Vagina (tissue), 2 donors: ENCODE data around the gene FAM124A. TPM values are rescaled to one million over a fixed set of nuclear protein-coding genes. Genes with fewer than 3 reads are reported as not detected.

Experiments
- DNase-seq, 2 donors: peaks; one replicate each; pipeline ENCODE4 v3.0.0-alpha.2; 2017; ENCODE audit errors: extremely low spot score in 2 of 2
- H3K27ac ChIP-seq: fragments of 200-600 bp; sonication (generic); one replicate; pipeline ENCODE4 v1.5.1; 2019
- H3K27me3 ChIP-seq: fragments of 200-600 bp; sonication (generic); one replicate; pipeline ENCODE4 v1.5.1; 2019
- H3K36me3 ChIP-seq, 2 donors: fragments of 200-600 bp; sonication (generic); one replicate each; pipeline ENCODE4 v1.5.1; 2017 to 2019
- H3K4me1 ChIP-seq: fragments of 200-600 bp; sonication (generic); one replicate; pipeline ENCODE4 v1.5.1; 2019
- H3K4me3 ChIP-seq, 2 donors: fragments of 200-600 bp; sonication (generic); 1 replicate in 1 of 2; 2 replicates in 1 of 2; pipeline ENCODE4 v1.5.1; 2016 to 2019
- H3K9me3 ChIP-seq: fragments of 200-600 bp; sonication (generic); one replicate; pipeline ENCODE4 v1.5.1; 2019
- POLR2A ChIP-seq, 2 donors: fragments of 450-650 bp; IDR thresholded peaks; one replicate each; pipeline ENCODE4 v1.6.1; 2017; ENCODE audit warnings: antibody characterized with exemption in 2 of 2, mild to moderate bottlenecking in 2 of 2, moderate library complexity in 2 of 2
- POLR2AphosphoS5 ChIP-seq, 2 donors: sonication (generic); formaldehyde crosslinking; IDR thresholded peaks; one replicate each; pipeline ENCODE4 v1.9.0; 2017; ENCODE audit warnings: antibody characterized with exemption in 2 of 2, mild to moderate bottlenecking in 2 of 2, low read depth in 1 of 2; ENCODE audit not compliant: insufficient read depth in 1 of 2
- intact Hi-C: fragments of 100-400 bp; cut with DNase I; formaldehyde crosslinking; loops from one replicate; pipeline ENCODE4 v1.15.1; 2023
- total RNA-seq: library from RNA; depleted of rRNA; stranded (reverse); fragments of >200 nt; gene quantifications from one replicate; pipeline ENCODE4 v1.2.3, GENCODE V29; 2016
- TF ChIP-seq, protein P1 (sequence below), 3 experiments: fragments of 450-650 bp in 2 of 3; fragments of 200-600 bp in 1 of 3; sonication (generic) in 1 of 3; IDR thresholded peaks; one replicate each; pipeline ENCODE4 v1.5.1; 2017 to 2019; ENCODE audit warnings: antibody characterized with exemption in 3 of 3, mild to moderate bottlenecking in 2 of 3, moderate library complexity in 2 of 3

The FAM124A gene
- total RNA-seq, 1 donor from 2014 or later: 5.4 TPM

GRCh38 chr13:51291341-51291740 lies 69.1 kb downstream of the FAM124A start:
- H3K27ac ChIP-seq: no peak overlapping the region
- no peak for DNase-seq
- intact Hi-C loops: no loop called here
- H3K4me1 ChIP-seq: no peaks in the 10 kb centered on the region
- TF ChIP-seq, protein P1, sequence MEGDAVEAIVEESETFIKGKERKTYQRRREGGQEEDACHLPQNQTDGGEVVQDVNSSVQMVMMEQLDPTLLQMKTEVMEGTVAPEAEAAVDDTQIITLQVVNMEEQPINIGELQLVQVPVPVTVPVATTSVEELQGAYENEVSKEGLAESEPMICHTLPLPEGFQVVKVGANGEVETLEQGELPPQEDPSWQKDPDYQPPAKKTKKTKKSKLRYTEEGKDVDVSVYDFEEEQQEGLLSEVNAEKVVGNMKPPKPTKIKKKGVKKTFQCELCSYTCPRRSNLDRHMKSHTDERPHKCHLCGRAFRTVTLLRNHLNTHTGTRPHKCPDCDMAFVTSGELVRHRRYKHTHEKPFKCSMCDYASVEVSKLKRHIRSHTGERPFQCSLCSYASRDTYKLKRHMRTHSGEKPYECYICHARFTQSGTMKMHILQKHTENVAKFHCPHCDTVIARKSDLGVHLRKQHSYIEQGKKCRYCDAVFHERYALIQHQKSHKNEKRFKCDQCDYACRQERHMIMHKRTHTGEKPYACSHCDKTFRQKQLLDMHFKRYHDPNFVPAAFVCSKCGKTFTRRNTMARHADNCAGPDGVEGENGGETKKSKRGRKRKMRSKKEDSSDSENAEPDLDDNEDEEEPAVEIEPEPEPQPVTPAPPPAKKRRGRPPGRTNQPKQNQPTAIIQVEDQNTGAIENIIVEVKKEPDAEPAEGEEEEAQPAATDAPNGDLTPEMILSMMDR (IDR thresholded peaks at IDR 0.05): no peak
- TF ChIP-seq POLR2AphosphoS5 (IDR thresholded peaks at IDR 0.05; ENCODE audit: insufficient read depth in 1 of 2, low read depth in 1 of 2): no peak
- no peak for TF ChIP-seq POLR2A (IDR thresholded peaks at IDR 0.05)
- H3K27me3 ChIP-seq: no peaks in the 10 kb centered on the region
- H3K4me3 ChIP-seq: no peak overlapping the region
- H3K9me3 ChIP-seq: no peaks in the 10 kb centered on the region
- H3K36me3 ChIP-seq: no peaks in the 10 kb centered on the region

GRCh38 chr13:51292000-51292565 lies 69.9 kb downstream of the FAM124A start:
- TF ChIP-seq POLR2AphosphoS5 (IDR thresholded peaks at IDR 0.05; ENCODE audit: insufficient read depth in 1 of 2, low read depth in 1 of 2): no peak
- no peak for TF ChIP-seq POLR2A (IDR thresholded peaks at IDR 0.05)
- TF ChIP-seq, protein P1 (IDR thresholded peaks at IDR 0.05): no peak
- H3K9me3 ChIP-seq: no peaks in the 10 kb centered on the region
- no peaks in the 10 kb centered on the region for H3K27me3 ChIP-seq
- DNase-seq: no peak
- no peak overlapping the region for H3K27ac ChIP-seq
- no peaks in the 10 kb centered on the region for H3K36me3 ChIP-seq
- intact Hi-C loops: no loop called here
- H3K4me3 ChIP-seq: no peak overlapping the region
- no peaks in the 10 kb centered on the region for H3K4me1 ChIP-seq

GRCh38 chr13:51297556-51297955 lies 75.4 kb downstream of the FAM124A start:
- Histone ChIP-seq H3K36me3 (no peaks in the 10 kb centered on the region), H3K27me3 (no peaks in the 10 kb centered on the region), H3K4me3 (no peak overlapping the region), H3K9me3 (no peaks in the 10 kb centered on the region), H3K4me1 (no peaks in the 10 kb centered on the region), H3K27ac (no peak overlapping the region)
- TF ChIP-seq POLR2AphosphoS5 (IDR thresholded peaks at IDR 0.05; ENCODE audit: insufficient read depth in 1 of 2, low read depth in 1 of 2) (no peak), POLR2A (IDR thresholded peaks at IDR 0.05) (no peak)
- TF ChIP-seq, protein P1 (IDR thresholded peaks at IDR 0.05): no peak
- DNase-seq: no peak
- intact Hi-C loops: no loop called here

- no peaks in the 10 kb centered on the region for H3K27me3 ChIP-seq
- intact Hi-C loops: no loop called here
- no peaks in the 10 kb centered on the region for H3K4me1 ChIP-seq
- no peak for DNase-seq
- no peaks in the 10 kb centered on the region for H3K36me3 ChIP-seq
- no peak overlapping the region for H3K27ac ChIP-seq
- no peaks in the 10 kb centered on the region for H3K9me3 ChIP-seq
- no peak for TF ChIP-seq POLR2AphosphoS5 (IDR thresholded peaks at IDR 0.05; ENCODE audit: insufficient read depth in 1 of 2, low read depth in 1 of 2)
- no peak for TF ChIP-seq POLR2A (IDR thresholded peaks at IDR 0.05)
- TF ChIP-seq, protein P1 (IDR thresholded peaks at IDR 0.05): no peak
- H3K4me3 ChIP-seq: no peak overlapping the region
These were observed 76.6 kb downstream of the FAM124A start for GRCh38 chr13:51298812-51299211.

DNA sequence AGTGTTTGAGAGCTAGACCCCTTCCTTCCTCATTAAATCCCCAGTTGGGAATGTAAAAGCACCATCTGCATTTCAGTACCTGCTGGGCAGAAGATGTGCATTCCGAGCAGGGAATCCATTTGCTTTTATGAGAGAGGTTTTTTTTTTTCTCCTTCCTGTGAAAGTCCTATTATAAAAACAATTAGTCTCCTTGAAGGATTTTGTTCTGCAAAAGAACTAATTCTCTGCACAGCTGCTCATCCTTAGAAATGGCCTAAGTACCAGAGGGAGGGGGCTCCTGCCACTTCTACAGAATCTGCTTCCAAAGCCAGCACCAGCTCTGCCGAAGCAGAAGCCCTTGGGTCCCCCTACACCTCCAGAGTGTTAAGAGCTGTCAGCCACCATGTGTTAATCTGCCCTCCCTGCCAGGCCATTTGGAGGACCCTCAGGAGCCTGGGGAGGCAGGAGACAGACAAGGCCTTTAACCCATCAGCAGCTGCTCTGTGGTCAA lies 80.9 kb downstream of the FAM124A start:
- intact Hi-C loops: no loop called here
- H3K27me3 ChIP-seq: no peaks in the 10 kb centered on the region
- no peak for DNase-seq
- TF ChIP-seq, protein P1 (IDR thresholded peaks at IDR 0.05): no peak
- TF ChIP-seq POLR2A (IDR thresholded peaks at IDR 0.05) (no peak), POLR2AphosphoS5 (IDR thresholded peaks at IDR 0.05; ENCODE audit: insufficient read depth in 1 of 2, low read depth in 1 of 2) (no peak)
- no peaks in the 10 kb centered on the region for H3K36me3 ChIP-seq
- no peak overlapping the region for H3K27ac ChIP-seq
- H3K4me3 ChIP-seq: no peak overlapping the region
- H3K9me3 ChIP-seq: no peaks in the 10 kb centered on the region
- H3K4me1 ChIP-seq: no peaks in the 10 kb centered on the region
